K562 (cell line): ENCODE results near the gene PCDH9. TPM values are rescaled to one million over a fixed set of nuclear protein-coding genes. Genes with fewer than 3 reads are reported as not detected.

Experiments
- ATAC-seq: fragments of 200-7000 bp; cut with Tn5 transposase; 3 replicates; pipeline ENCODE4 v1.9.1; 2020; ENCODE audit warnings: moderate library complexity
- BruUV-seq: library from RNA; stranded (reverse); fragments of 400-500 nt; replicated peaks from 2 replicates; lab custom pipeline; 2021; lab: Mats Ljungman, UMichigan
- CTCF ChIA-PET: fragments of 300-600 bp; formaldehyde crosslinking; extraction: SDS; loops from one replicate; lab custom pipeline; 2021; ENCODE audit warnings: low intra/inter-chr PET ratio; lab: Yijun Ruan, JAX
- POLR2A ChIA-PET: fragments of 300-600, 350-650 bp; sonication (Branson Sonifier 250); formaldehyde crosslinking; extraction: SDS; loops from one replicate; lab custom pipeline; 2021; ENCODE audit warnings: antibody characterized with exemption, inconsistent platforms; lab: Yijun Ruan, JAX
- DNase-seq, 4 experiments: peaks; one replicate each; pipeline versions ENCODE4 v3.0.0 to v3.0.0-alpha.2; 2011 to 2018; ENCODE audit warnings: low spot score in 3 of 4, mixed read lengths in 3 of 4; ENCODE audit errors: extremely low read depth in 1 of 4
- FAIRE-seq: peaks from 2 replicates; lab custom pipeline; 2011; peaks lifted over from hg19 to GRCh38; lab: Jason Lieb, UNC
- H2AFZ ChIP-seq: 2 replicates; pipeline ENCODE4 v1.6.0; 2011; ENCODE audit warnings: low read depth, low read length, control low read depth, inconsistent platforms
- H3K27ac ChIP-seq: fragments of 200-600 bp; 3 replicates; pipeline ENCODE4 v1.8.0; 2011; ENCODE audit warnings: low read depth, mild to moderate bottlenecking, control low read depth, inconsistent platforms, low read length, moderate library complexity, mixed read lengths; ENCODE audit errors: extremely low read depth
- H3K27me3 ChIP-seq, 2 experiments: fragments of 300-600 bp in 1 of 2; 2 replicates in 1 of 2; 3 replicates in 1 of 2; pipeline versions ENCODE4 v1.6.0 to v1.8.0; 2011; ENCODE audit warnings: inconsistent platforms in 2 of 2, low read length in 2 of 2, mild to moderate bottlenecking in 1 of 2, mixed read lengths in 1 of 2, moderate library complexity in 1 of 2; ENCODE audit not compliant: control insufficient read depth in 2 of 2, insufficient read depth in 2 of 2
- H3K36me3 ChIP-seq: fragments of 300-600 bp; 3 replicates; pipeline ENCODE4 v1.8.0; 2011; ENCODE audit warnings: mild to moderate bottlenecking, low read length, inconsistent platforms; ENCODE audit not compliant: control insufficient read depth, insufficient read depth
- H3K4me1 ChIP-seq, 2 experiments: fragments of 200-600 bp in 1 of 2; replicated peaks in 1 of 2; 2 replicates in 1 of 2; 3 replicates in 1 of 2; pipeline versions ENCODE4 v1.5.1 to v1.8.0; 2011; ENCODE audit warnings: inconsistent platforms in 2 of 2, low read length in 2 of 2, mild to moderate bottlenecking in 1 of 2, mixed read lengths in 1 of 2, moderate library complexity in 1 of 2; ENCODE audit not compliant: control insufficient read depth in 2 of 2, insufficient read depth in 2 of 2
- H3K4me2 ChIP-seq: 2 replicates; pipeline ENCODE4 v1.6.1; 2011; ENCODE audit warnings: low read length, control low read depth, inconsistent platforms, mixed read lengths; ENCODE audit not compliant: insufficient read depth
- H3K4me3 ChIP-seq: fragments of 200-600 bp; sonication (generic), shearing (Covaris generic); 2 replicates; pipeline ENCODE4 v1.5.1; 2016; ENCODE audit warnings: control low read depth, inconsistent platforms
- H3K79me2 ChIP-seq: fragments of 200-600 bp; 3 replicates; pipeline ENCODE4 v1.8.0; 2011; ENCODE audit warnings: low read length, inconsistent platforms; ENCODE audit not compliant: control insufficient read depth, insufficient read depth
- H3K9ac ChIP-seq, 2 experiments: 2 replicates each; pipeline versions ENCODE4 v1.6.0 to v1.6.1; 2011; ENCODE audit warnings: low read depth in 2 of 2, low read length in 2 of 2, control low read depth in 1 of 2, inconsistent platforms in 1 of 2, mild to moderate bottlenecking in 1 of 2, mixed read lengths in 1 of 2; ENCODE audit not compliant: insufficient read depth in 1 of 2
- H3K9me1 ChIP-seq: one replicate; pipeline ENCODE4 v1.6.0; 2011; ENCODE audit warnings: inconsistent platforms, mild to moderate bottlenecking, low read length, moderate library complexity; ENCODE audit not compliant: control insufficient read depth, insufficient read depth
- H3K9me3 ChIP-seq: replicated peaks from 2 replicates; pipeline ENCODE4 v1.5.1; 2011; ENCODE audit warnings: low read depth, low read length, inconsistent platforms; ENCODE audit not compliant: control insufficient read depth, insufficient read depth
- H4K20me1 ChIP-seq: replicated peaks from 2 replicates; pipeline ENCODE4 v1.6.1; 2011; ENCODE audit warnings: low read length, inconsistent platforms, mixed read lengths; ENCODE audit not compliant: control insufficient read depth, insufficient read depth
- CHD1 ChIP-seq: fragments of 200-600 bp; sonication (generic); IDR thresholded peaks from one replicate; pipeline ENCODE4 v1.6.1; 2012; ENCODE audit warnings: mild to moderate bottlenecking, moderate library complexity, low read length, inconsistent platforms
- CHD2 ChIP-seq: IDR thresholded peaks from 2 replicates; pipeline ENCODE4 v1.6.1; 2011; ENCODE audit warnings: low read depth, low read length
- EHMT2 ChIP-seq: fragments of 450-650 bp; IDR thresholded peaks from 2 replicates; pipeline ENCODE4 v1.6.1; 2018; ENCODE audit warnings: antibody characterized with exemption
- FOXP4 ChIP-seq: sonication (generic); formaldehyde crosslinking; IDR thresholded peaks from 2 replicates; pipeline ENCODE4 v1.8.0; 2022; ENCODE audit warnings: mild to moderate bottlenecking, missing genetic modification reagents, borderline replicate concordance
- HDAC6 ChIP-seq: IDR thresholded peaks from 2 replicates; pipeline ENCODE4 v1.6.1; 2012; ENCODE audit warnings: low read depth, mild to moderate bottlenecking, control low read depth, inconsistent platforms, low read length, moderate library complexity
- HLTF ChIP-seq: fragments of 450-650 bp; IDR thresholded peaks from 2 replicates; pipeline ENCODE4 v1.6.1; 2016
- MCM2 ChIP-seq: fragments of 450-650 bp; IDR thresholded peaks from 2 replicates; pipeline ENCODE4 v1.6.1; 2017; ENCODE audit warnings: low read depth, mild to moderate bottlenecking
- MTA2 ChIP-seq: fragments of 450-650 bp; IDR thresholded peaks from 2 replicates; pipeline ENCODE4 v1.6.1; 2016; ENCODE audit warnings: low read depth
- MTF1 ChIP-seq: fragments of 250-450 bp; sonication (Bioruptor Pico); IDR thresholded peaks from 2 replicates; pipeline ENCODE4 v1.9.0; 2021; ENCODE audit warnings: moderate library complexity, mild to moderate bottlenecking, inconsistent platforms, borderline replicate concordance
- NR0B1 ChIP-seq: fragments of 450-650 bp; IDR thresholded peaks from one replicate; pipeline ENCODE4 v1.6.1; 2018; ENCODE audit warnings: mild to moderate bottlenecking, moderate library complexity; ENCODE audit not compliant: partially characterized antibody
- RBM22 ChIP-seq: fragments of 200-400 bp; formaldehyde crosslinking; IDR thresholded peaks from 2 replicates; pipeline ENCODE4 v1.6.1; 2018; ENCODE audit warnings: low read length, low read depth; ENCODE audit not compliant: poor library complexity, severe bottlenecking
- SIN3B ChIP-seq: fragments of 450-650 bp; IDR thresholded peaks from 2 replicates; pipeline ENCODE4 v1.6.1; 2017; ENCODE audit warnings: low read depth, mild to moderate bottlenecking, moderate library complexity
- TARDBP ChIP-seq: fragments of 450-650 bp; IDR thresholded peaks from 2 replicates; pipeline ENCODE4 v1.6.1; 2016
- ZFP1 ChIP-seq: fragments of 450-650 bp; formaldehyde crosslinking; IDR thresholded peaks from 2 replicates; pipeline ENCODE4 v1.4.0; 2020; ENCODE audit warnings: mild to moderate bottlenecking, mixed read lengths
- ZFP91 ChIP-seq: sonication (generic); formaldehyde crosslinking; IDR thresholded peaks from 2 replicates; pipeline ENCODE4 v1.8.0; 2022; ENCODE audit warnings: mild to moderate bottlenecking, missing genetic modification reagents
- ZNF311 ChIP-seq: fragments of 250-450 bp; sonication (Bioruptor Pico); IDR thresholded peaks from 2 replicates; pipeline ENCODE4 v1.4.0; 2020; ENCODE audit warnings: mild to moderate bottlenecking, moderate library complexity
- ZNF408 ChIP-seq: fragments of 250-450 bp; sonication (Bioruptor Pico); IDR thresholded peaks from 2 replicates; pipeline ENCODE4 v1.4.0; 2020; ENCODE audit warnings: low read depth, mild to moderate bottlenecking, moderate library complexity
- ZNF586 ChIP-seq: fragments of 450-650 bp; formaldehyde crosslinking; conservative IDR thresholded peaks from 2 replicates; pipeline ENCODE4 v1.4.0; 2020; ENCODE audit warnings: mild to moderate bottlenecking, moderate library complexity
- WGBS: fragments of 100-300 bp; shearing (Covaris generic); methylation state at CpG from one replicate; pipeline ENCODE4 v1.1.6; 2016; ENCODE audit warnings: low coverage, mixed read lengths; ENCODE audit not compliant: insufficient coverage; ENCODE audit errors: missing lambda C conversion rate; 5-methylcytosine and 5-hydroxymethylcytosine counted together
- in situ Hi-C: fragments of 300-500 bp; cut with MboI; formaldehyde crosslinking; loops from 4 replicates; pipeline ENCODE4 v1.15.0; 2018; ENCODE audit warnings: inconsistent platforms, mixed read lengths
- intact Hi-C: fragments of 100-400 bp; cut with micrococcal nuclease; formaldehyde crosslinking; loops from 2 replicates; pipeline ENCODE4 v1.14.2; 2022
- polyA plus RNA-seq, 8 experiments: library from polyadenylated mRNA; depleted of rRNA in 4 of 8; stranded (reverse) in 5 of 8; unstranded in 3 of 8; fragments of >200 nt; fragmentation: Nextera tagmentation in 2 of 8; fragmentation: Illumina TruSeq in 1 of 8; extraction: Ambion mirVana in 2 of 8; extraction: Trizol in 1 of 8; gene quantifications; 2 replicates each; pipeline versions ENCODE4 v1.2.1 to v1.2.3, GENCODE V29; 2011 to 2014; ENCODE audit warnings: inconsistent platforms in 1 of 8, missing spikeins in 1 of 8
- total RNA-seq, 7 experiments: library from RNA; depleted of rRNA in 6 of 7; stranded (reverse); fragments of >200 nt in 6 of 7; fragmentation: Illumina TruSeq in 2 of 7; extraction: Trizol in 2 of 7; gene quantifications; 2 replicates each; pipeline versions ENCODE4 v1.2.1 to v1.2.3, GENCODE V29; 2011 to 2021; ENCODE audit warnings: low replicate concordance in 1 of 7

PCDH9 gene
- total and polyA plus RNA-seq, 9 of the 15 experiments (the other 6 are each of a cell fraction or from before 2014, with no cell fraction given), result 1.1 to 6.7 (median 4.9) TPM

DNA sequence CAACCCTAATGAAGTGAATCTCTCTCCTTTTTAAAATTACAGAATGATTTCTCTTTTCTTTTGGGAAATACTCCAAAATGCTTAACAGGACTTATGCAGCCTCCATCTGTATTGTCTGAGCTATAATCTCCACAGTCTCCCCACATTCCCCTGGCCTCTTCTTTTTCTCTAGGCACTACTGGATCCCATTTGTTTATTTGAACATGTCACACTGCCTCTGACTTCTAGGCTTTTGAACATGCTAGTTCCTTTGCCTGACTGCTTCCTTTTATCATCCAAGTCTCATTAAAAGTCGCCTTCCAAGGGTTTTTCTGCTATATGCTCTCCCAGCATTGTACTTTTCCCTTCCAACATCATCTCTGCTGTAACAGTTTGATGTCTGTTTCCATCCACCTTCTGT is 548.7 kb downstream of the PCDH9 start:
- Histone ChIP-seq H3K4me3 (no peak overlapping the region), H3K4me1 (no peaks in the 10 kb centered on the region), H3K27me3 (no peaks in the 10 kb centered on the region), H3K27ac (no peak overlapping the region), H4K20me1 (no peaks in the 10 kb centered on the region), H3K4me2 (no peak overlapping the region), H3K36me3 (no peaks in the 10 kb centered on the region), H3K79me2 (no peaks in the 10 kb centered on the region), H3K9ac (no peak overlapping the region), H3K9me3 (no peaks in the 10 kb centered on the region), H3K9me1 (no peaks in the 10 kb centered on the region), H2AFZ (no peak overlapping the region)
- ChIA-PET POLR2A (no interaction called here), CTCF (no interaction called here)
- TF ChIP-seq ZFP91 (CRISPR knock-in tag) (no peak), ZNF586 (CRISPR knock-in tag) (no peak), ZNF408 (no peak), HDAC6 (no peak), MTA2 (no peak), EHMT2 (no peak), CHD2 (no peak), TARDBP (no peak), SIN3B (no peak), MTF1 (no peak), ZFP1 (CRISPR knock-in tag) (no peak), HLTF (no peak), ZNF311 (CRISPR knock-in tag) (no peak), MCM2 (no peak), CHD1 (no peak), NR0B1 (no peak), FOXP4 (CRISPR knock-in tag) (no peak), RBM22 (no peak)
- intact Hi-C loops (no loop called here), in situ Hi-C loops (no loop called here)
- DNase-seq, result no peak
- ATAC-seq, result no peak
- no peak for FAIRE-seq
- 6% methylated on average over 1 of the region's 1 CpG for WGBS
- BruUV-seq, result no TSS peak
